ENCODE measurements around the gene AVPR2.
A peak's percentile ranks its signal among the peaks of the same experiment; 100 is the strongest.

Gene AVPR2

GRCh38 chrX:153934148-153934761 is 29.8 kb downstream of the AVPR2 start:
- DNase-seq = no peak

GRCh38 chrX:153934762-153935325 is 30.4 kb downstream of the AVPR2 start, which contains the start of gene NAA10:
Gene NAA10 (minus strand): TSS chrX:153935037. CDS start chrX:153934904, 133 bp downstream.
- peak in 4 of 5 donors; percentile 27 to 59 (median 50) for DNase-seq

- no peak for DNase-seq
Measured at GRCh38 chrX:153935326-153935851, 30.9 kb downstream of the AVPR2 start.

- no peak for DNase-seq
Measured at GRCh38 chrX:153937056-153937455, 32.6 kb downstream of the AVPR2 start.

- DNase-seq = no peak
Measured at GRCh38 chrX:153938226-153938786, 33.8 kb downstream of the AVPR2 start.

GRCh38 chrX:153939573-153939972 is 35.1 kb downstream of the AVPR2 start:
- DNase-seq = no peak

- no peak for DNase-seq
Measured at GRCh38 chrX:153941336-153942252, 37.1 kb downstream of the AVPR2 start.

- peak in 2 of 5 donors; percentile 25 to 41 for DNase-seq
Measured at GRCh38 chrX:153944140-153944799, 39.8 kb downstream of the AVPR2 start, which contains the start of gene RENBP. Gene RENBP (minus strand): TSS chrX:153944643. CDS start chrX:153944610, 33 bp downstream.

GRCh38 chrX:153944800-153945150 is 40.3 kb downstream of the AVPR2 start:
- no peak for DNase-seq

- no peak for DNase-seq
Measured at GRCh38 chrX:153945956-153946943, 41.8 kb downstream of the AVPR2 start.

GRCh38 chrX:153947009-153947769 is 42.7 kb downstream of the AVPR2 start:
- DNase-seq = peak; percentile 55 to 83 (median 68)

GRCh38 chrX:153948002-153948466 is 43.6 kb downstream of the AVPR2 start:
- DNase-seq = no peak

- no peak for DNase-seq
Measured at GRCh38 chrX:153948847-153949805, 44.7 kb downstream of the AVPR2 start.

- DNase-seq = no peak
Measured at GRCh38 chrX:153950127-153950526, 45.7 kb downstream of the AVPR2 start.

- DNase-seq = no peak
Measured at GRCh38 chrX:153951683-153952372, 47.4 kb downstream of the AVPR2 start.

GRCh38 chrX:153952373-153953026 is 48.0 kb downstream of the AVPR2 start:
- DNase-seq = no peak

- DNase-seq = peak; percentile 45 to 71 (median 65)
Measured at GRCh38 chrX:153953342-153953830, 48.9 kb downstream of the AVPR2 start.

All from T-helper 1 cell (primary cell).